HepG2 (cell line): ENCODE data around the gene METTL26. TPM values are rescaled to one million over a fixed set of nuclear protein-coding genes. Genes with fewer than 3 reads are reported as not detected.

Source experiments
- CAMTA2 ChIP-seq: sonication (generic); formaldehyde crosslinking; IDR thresholded peaks from 2 replicates; pipeline ENCODE4 v1.4.0; 2020; ENCODE audit warnings: mild to moderate bottlenecking, missing genetic modification reagents, borderline replicate concordance
- CBX2 ChIP-seq, 2 experiments: fragments of 200-600 bp in 1 of 2; sonication (generic); formaldehyde crosslinking in 1 of 2; IDR thresholded peaks; 2 replicates each; pipeline versions ENCODE4 v1.7.0 to v1.8.1; 2018 to 2022; ENCODE audit warnings: low read depth in 2 of 2, low read length in 1 of 2, mild to moderate bottlenecking in 1 of 2, missing genetic modification reagents in 1 of 2
- CHD4 ChIP-seq: fragments of 200-600 bp; sonication (generic); IDR thresholded peaks from 2 replicates; pipeline ENCODE4 v1.7.0; 2017; ENCODE audit warnings: mild to moderate bottlenecking, low read length, borderline replicate concordance
- DNMT1 ChIP-seq: sonication (generic); formaldehyde crosslinking; IDR thresholded peaks from 2 replicates; pipeline ENCODE4 v1.5.1; 2020; ENCODE audit warnings: mild to moderate bottlenecking, missing genetic modification reagents
- FOXM1 ChIP-seq: sonication (generic); formaldehyde crosslinking; IDR thresholded peaks from 2 replicates; pipeline ENCODE4 v1.5.0; 2020; ENCODE audit warnings: missing genetic modification reagents
- HMG20B ChIP-seq: conservative IDR thresholded peaks from 2 replicates; pipeline ENCODE4 v1.6.1; 2016; ENCODE audit warnings: missing genetic modification reagents, missing compliant biosample characterization
- KLF11 ChIP-seq: IDR thresholded peaks from 2 replicates; pipeline ENCODE4 v1.6.1; 2016; ENCODE audit warnings: missing compliant biosample characterization
- PAF1 ChIP-seq: IDR thresholded peaks from 2 replicates; pipeline ENCODE4 v1.6.1; 2016; ENCODE audit warnings: missing genetic modification reagents, missing compliant biosample characterization
- POGZ ChIP-seq: sonication (generic); formaldehyde crosslinking; IDR thresholded peaks from 2 replicates; pipeline ENCODE4 v1.4.0; 2020; ENCODE audit warnings: mild to moderate bottlenecking, missing genetic modification reagents
- POLR2AphosphoS5 ChIP-seq: IDR thresholded peaks from 2 replicates; pipeline ENCODE4 v1.6.1; 2012; ENCODE audit warnings: low read depth, low read length
- RBM22 ChIP-seq: fragments of 200-400 bp; formaldehyde crosslinking; optimal IDR thresholded peaks from 2 replicates; pipeline ENCODE3; 2017; ENCODE audit warnings: mild to moderate bottlenecking, low read length, moderate library complexity
- ZNF253 ChIP-seq: sonication (generic); formaldehyde crosslinking; IDR thresholded peaks from 2 replicates; pipeline ENCODE4 v1.8.0; 2022; ENCODE audit warnings: mild to moderate bottlenecking, missing genetic modification reagents, borderline replicate concordance
- ZNF451 ChIP-seq: sonication (generic); formaldehyde crosslinking; IDR thresholded peaks from 2 replicates; pipeline ENCODE4 v1.5.0; 2020; ENCODE audit warnings: mild to moderate bottlenecking, missing genetic modification reagents
- ZNF724P ChIP-seq: sonication (generic); formaldehyde crosslinking; IDR thresholded peaks from 2 replicates; pipeline ENCODE4 v1.8.0; 2022; ENCODE audit warnings: missing genetic modification reagents, borderline replicate concordance
- polyA plus RNA-seq, 8 experiments: library from polyadenylated mRNA; depleted of rRNA in 3 of 8; stranded (reverse) in 7 of 8; unstranded in 1 of 8; fragments of >200 nt; fragmentation: Illumina TruSeq in 4 of 8; extraction: Trizol in 4 of 8; gene quantifications; 2 replicates each; pipeline versions ENCODE4 v1.2.1 to v1.2.3, GENCODE V29; 2011 to 2016; ENCODE audit warnings: low read depth in 4 of 8, missing spikeins in 1 of 8, mixed read lengths in 1 of 8; ENCODE audit not compliant: insufficient read depth in 1 of 8
- total RNA-seq, 5 experiments: library from RNA; depleted of rRNA; stranded (reverse); fragments of >200 nt; fragmentation: Illumina TruSeq; extraction: Trizol; gene quantifications; 2 replicates each; pipeline ENCODE4 v1.2.3, GENCODE V29; 2016; ENCODE audit warnings: low read depth in 1 of 5
- TF ChIP-seq, protein P1 (sequence below): sonication (generic); formaldehyde crosslinking; IDR thresholded peaks from 2 replicates; pipeline ENCODE4 v1.5.1; 2020; ENCODE audit warnings: missing genetic modification reagents, mild to moderate bottlenecking, borderline replicate concordance
- TF ChIP-seq, protein P2 (sequence below): sonication (generic); formaldehyde crosslinking; IDR thresholded peaks from 2 replicates; pipeline ENCODE4 v1.4.0; 2020; ENCODE audit warnings: mild to moderate bottlenecking, missing genetic modification reagents
- TF ChIP-seq, protein P3 (sequence below): sonication (generic); formaldehyde crosslinking; IDR thresholded peaks from 2 replicates; pipeline ENCODE4 v1.5.0; 2020; ENCODE audit warnings: missing genetic modification reagents, mild to moderate bottlenecking, borderline replicate concordance
- TF ChIP-seq, protein P4 (sequence below): sonication (generic); formaldehyde crosslinking; IDR thresholded peaks from 2 replicates; pipeline ENCODE4 v1.8.0; 2022; ENCODE audit warnings: low read depth, missing genetic modification reagents

Gene METTL26
- total and polyA plus RNA-seq, 2 of the 13 experiments (the other 11 are each of a cell fraction or from before 2014, with no cell fraction given), result 65.5 to 70.1 TPM

DNA sequence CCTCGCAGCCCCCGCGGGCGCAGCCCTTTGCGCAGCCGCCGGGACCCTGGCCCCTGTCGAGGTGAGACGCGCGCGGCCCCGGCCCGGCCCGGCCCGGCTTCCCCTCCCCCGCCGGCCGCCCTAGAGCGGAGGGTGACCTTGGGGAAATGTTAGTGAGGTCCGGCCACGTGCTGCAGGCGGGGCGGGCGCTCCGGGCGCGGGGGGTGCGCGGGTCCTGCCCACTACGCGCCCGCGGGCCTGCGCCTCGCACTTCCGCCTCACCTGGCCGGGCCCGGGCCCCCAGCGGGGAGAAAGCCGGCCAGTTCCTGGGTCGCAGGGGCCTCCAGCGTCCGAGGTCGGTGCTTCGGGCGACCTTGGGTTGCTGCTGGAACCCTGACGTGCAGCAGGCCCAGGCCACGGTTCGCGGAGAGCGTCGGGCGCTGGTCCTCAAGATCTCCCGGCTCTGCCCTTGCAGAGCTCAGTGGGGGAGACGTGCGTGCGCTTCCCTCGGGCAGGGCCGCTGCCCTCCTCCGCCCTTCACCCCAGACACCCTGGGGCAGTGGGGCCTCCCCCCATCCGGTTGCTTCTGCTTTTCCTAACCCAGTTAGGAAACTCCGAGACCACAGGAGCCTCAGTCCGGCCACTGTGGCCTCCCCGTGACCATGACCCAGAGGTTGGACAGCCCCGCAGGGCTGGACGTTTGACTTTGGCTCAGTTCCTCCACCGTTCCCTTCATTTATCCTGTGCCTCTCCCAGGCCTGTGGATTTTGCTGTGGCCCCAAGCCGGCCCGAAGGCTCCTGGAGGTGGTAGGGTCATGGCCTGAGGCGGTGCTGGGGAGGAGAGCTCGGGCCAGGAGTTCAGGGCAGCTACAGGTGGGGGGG, 6.3 kb upstream of the METTL26 start (continued):
- TF ChIP-seq, protein P1, sequence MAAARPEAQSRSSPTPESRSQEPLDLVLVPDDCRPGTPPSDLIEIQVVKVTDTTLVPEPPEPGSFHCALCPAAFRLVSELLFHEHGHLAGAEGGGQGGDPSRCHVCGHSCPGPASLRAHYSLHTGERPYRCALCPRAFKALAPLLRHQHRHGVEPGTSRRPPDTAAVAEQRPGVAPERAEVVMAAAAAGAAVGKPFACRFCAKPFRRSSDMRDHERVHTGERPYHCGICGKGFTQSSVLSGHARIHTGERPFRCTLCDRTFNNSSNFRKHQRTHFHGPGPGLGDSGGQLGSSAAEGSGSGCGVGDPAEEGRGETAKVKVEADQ (CRISPR knock-in tag), result peak; percentile 18; the same call in 1 of the 2 replicates
- TF ChIP-seq, protein P2, sequence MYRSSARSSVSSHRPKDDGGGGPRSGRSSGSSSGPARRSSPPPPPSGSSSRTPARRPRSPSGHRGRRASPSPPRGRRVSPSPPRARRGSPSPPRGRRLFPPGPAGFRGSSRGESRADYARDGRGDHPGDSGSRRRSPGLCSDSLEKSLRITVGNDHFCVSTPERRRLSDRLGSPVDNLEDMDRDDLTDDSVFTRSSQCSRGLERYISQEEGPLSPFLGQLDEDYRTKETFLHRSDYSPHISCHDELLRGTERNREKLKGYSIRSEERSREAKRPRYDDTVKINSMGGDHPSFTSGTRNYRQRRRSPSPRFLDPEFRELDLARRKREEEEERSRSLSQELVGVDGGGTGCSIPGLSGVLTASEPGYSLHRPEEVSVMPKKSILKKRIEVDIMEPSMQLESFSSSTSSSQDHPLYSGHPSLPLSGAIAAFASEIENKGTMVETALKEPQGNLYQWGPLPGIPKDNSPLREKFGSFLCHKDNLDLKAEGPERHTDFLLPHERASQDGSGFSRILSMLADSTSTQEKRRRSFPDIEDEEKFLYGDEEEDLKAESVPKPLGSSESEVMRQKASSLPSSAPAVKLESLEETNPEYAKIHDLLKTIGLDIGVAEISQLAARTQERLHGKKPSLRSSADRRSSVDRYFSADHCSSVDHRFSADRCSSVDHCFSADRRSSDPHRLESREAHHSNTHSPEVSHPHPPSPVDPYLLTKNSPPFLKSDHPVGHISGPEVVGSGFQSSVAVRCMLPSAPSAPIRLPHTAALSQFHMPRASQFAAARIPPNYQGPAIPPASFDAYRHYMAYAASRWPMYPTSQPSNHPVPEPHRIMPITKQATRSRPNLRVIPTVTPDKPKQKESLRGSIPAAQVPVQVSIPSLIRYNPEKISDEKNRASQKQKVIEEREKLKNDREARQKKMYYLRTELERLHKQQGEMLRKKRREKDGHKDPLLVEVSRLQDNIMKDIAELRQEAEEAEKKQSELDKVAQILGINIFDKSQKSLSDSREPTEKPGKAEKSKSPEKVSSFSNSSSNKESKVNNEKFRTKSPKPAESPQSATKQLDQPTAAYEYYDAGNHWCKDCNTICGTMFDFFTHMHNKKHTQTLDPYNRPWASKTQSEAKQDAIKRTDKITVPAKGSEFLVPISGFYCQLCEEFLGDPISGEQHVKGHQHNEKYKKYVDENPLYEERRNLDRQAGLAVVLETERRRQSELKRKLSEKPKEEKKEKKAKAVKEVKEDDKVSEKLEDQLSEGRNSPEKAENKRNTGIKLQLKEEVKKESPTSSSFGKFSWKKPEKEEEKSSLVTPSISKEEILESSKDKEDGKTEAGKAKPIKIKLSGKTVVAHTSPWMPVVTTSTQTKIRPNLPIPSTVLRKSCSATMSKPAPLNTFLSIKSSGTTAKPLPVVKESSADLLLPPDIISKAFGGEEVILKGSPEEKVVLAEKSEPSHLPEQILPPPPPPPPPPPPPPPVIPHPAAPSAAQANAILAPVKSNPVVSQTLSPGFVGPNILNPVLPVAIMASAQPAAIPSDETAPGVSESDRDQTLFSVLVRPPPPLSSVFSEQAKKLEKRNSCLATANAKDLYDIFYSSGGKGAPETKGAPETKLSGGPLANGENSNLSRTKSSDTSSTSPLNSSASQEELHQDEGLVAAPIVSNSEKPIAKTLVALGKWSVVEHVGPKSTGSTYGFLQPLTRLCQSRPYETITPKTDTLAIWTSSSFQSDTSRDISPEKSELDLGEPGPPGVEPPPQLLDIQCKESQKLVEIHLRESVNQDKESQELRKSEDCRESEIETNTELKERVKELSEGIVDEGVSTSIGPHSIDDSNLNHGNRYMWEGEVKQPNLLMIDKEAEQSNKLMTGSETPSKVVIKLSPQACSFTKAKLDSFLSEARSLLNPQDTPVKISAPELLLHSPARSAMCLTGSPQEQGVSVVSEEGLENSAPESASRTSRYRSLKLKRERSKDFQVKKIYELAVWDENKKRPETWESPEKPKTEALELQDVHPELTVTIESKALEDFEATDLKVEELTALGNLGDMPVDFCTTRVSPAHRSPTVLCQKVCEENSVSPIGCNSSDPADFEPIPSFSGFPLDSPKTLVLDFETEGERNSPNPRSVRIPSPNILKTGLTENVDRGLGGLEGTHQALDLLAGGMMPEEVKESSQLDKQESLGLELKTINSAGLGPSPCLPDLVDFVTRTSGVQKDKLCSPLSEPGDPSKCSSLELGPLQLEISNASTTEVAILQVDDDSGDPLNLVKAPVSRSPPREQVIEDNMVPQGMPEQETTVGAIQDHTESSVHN, result peak; percentile 57; the same call in 1 of the 2 replicates
- TF ChIP-seq RBM22, result no peak
- TF ChIP-seq CHD4, result no peak
- no peak for TF ChIP-seq HMG20B (CRISPR knock-in tag)
- no peak for TF ChIP-seq FOXM1 (CRISPR knock-in tag)
- no peak for TF ChIP-seq ZNF253 (CRISPR knock-in tag)
- no peak for TF ChIP-seq PAF1
- TF ChIP-seq DNMT1 (CRISPR knock-in tag), result no peak
- TF ChIP-seq POLR2AphosphoS5, result no peak
- 0 out of 2 replicates have a peak, but pooled peaks have one; percentile 52 for TF ChIP-seq CAMTA2 (CRISPR knock-in tag)
- TF ChIP-seq ZNF724P (CRISPR knock-in tag), result peak; percentile 95
- TF ChIP-seq KLF11, result no peak
- TF ChIP-seq ZNF451, result no peak
- no peak for TF ChIP-seq CBX2 (IDR thresholded peaks at IDR 0.05; ENCODE audit: low read depth, low read length)
- no peak for TF ChIP-seq CBX2 (CRISPR knock-in tag; IDR thresholded peaks at IDR 0.05; ENCODE audit: low read depth)
- TF ChIP-seq, protein P3, sequence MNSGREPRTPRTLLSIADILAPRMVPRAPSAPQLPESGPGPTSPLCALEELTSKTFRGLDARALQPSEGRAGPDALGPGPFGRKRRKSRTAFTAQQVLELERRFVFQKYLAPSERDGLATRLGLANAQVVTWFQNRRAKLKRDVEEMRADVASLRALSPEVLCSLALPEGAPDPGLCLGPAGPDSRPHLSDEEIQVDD, result no peak
- TF ChIP-seq, protein P4, sequence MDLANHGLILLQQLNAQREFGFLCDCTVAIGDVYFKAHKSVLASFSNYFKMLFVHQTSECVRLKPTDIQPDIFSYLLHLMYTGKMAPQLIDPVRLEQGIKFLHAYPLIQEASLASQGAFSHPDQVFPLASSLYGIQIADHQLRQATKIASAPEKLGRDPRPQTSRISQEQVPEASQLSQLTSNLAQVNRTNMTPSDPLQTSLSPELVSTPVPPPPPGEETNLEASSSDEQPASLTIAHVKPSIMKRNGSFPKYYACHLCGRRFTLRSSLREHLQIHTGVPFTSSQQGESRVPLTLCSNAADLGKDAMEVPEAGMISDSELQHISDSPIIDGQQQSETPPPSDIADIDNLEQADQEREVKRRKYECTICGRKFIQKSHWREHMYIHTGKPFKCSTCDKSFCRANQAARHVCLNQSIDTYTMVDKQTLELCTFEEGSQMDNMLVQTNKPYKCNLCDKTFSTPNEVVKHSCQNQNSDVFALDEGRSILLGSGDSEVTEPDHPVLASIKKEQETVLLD, result peak; percentile 45; the same call in 1 of the 2 replicates
- no peak for TF ChIP-seq POGZ (CRISPR knock-in tag)
